GM10266 (cell line): ENCODE results near the gene KBTBD8.

Source experiments
- DNase-seq: peaks from one replicate; pipeline ENCODE4 v3.0.0; 2012; ENCODE audit errors: extremely low spot score
- CTCF ChIP-seq: IDR thresholded peaks from 2 replicates; pipeline ENCODE4 v1.5.1; 2012; ENCODE audit warnings: mild to moderate bottlenecking, low read depth; ENCODE audit not compliant: control insufficient read depth, insufficient read depth; ENCODE audit errors: missing control alignments

KBTBD8 gene

GRCh38 chr3:67009716-67010115 is 11.6 kb downstream of the KBTBD8 start:
- DNase-seq = no peak
- no peak for TF ChIP-seq CTCF

- no peak for TF ChIP-seq CTCF
- no peak for DNase-seq
Observed at GRCh38 chr3:67011414-67012131, 13.5 kb downstream of the KBTBD8 start.

GRCh38 chr3:67012564-67012963 is 14.5 kb downstream of the KBTBD8 start:
- DNase-seq = no peak
- no peak for TF ChIP-seq CTCF

- TF ChIP-seq CTCF = no peak
- no peak for DNase-seq
Observed at GRCh38 chr3:67015702-67016484, 17.8 kb downstream of the KBTBD8 start.

GRCh38 chr3:67016522-67017080 is 18.5 kb downstream of the KBTBD8 start:
- no peak for DNase-seq
- no peak for TF ChIP-seq CTCF

GRCh38 chr3:67017211-67017610 is 19.1 kb downstream of the KBTBD8 start:
- TF ChIP-seq CTCF = no peak
- DNase-seq = no peak
